Posterior cingulate gyrus (tissue), 11 donors: ENCODE measurements around the gene HRH1.
"Not testable (repeated sequence)": the region's sequence is repeated elsewhere in the genome, so short reads cannot be mapped to it uniquely, and the experiment has no call there.

Experiments
- DNase-seq, 10 donors: peaks; one replicate each; pipeline versions ENCODE4 v3.0.0 to v3.0.0-alpha.2; 2020 to 2021; ENCODE audit warnings: mixed read lengths in 3 of 10
- intact Hi-C: fragments of 100-400 bp; cut with DNase I; formaldehyde crosslinking; loops from one replicate; pipeline ENCODE4 v1.15.1; 2023

Gene HRH1

GRCh38 chr3:11201251-11202019 lies 47.1 kb downstream of the HRH1 start:
- DNase-seq: no peak
- intact Hi-C loops: no loop called here

- intact Hi-C loops: no loop called here
- DNase-seq: no peak
These were observed 49.7 kb downstream of the HRH1 start for GRCh38 chr3:11203961-11204360.

DNA sequence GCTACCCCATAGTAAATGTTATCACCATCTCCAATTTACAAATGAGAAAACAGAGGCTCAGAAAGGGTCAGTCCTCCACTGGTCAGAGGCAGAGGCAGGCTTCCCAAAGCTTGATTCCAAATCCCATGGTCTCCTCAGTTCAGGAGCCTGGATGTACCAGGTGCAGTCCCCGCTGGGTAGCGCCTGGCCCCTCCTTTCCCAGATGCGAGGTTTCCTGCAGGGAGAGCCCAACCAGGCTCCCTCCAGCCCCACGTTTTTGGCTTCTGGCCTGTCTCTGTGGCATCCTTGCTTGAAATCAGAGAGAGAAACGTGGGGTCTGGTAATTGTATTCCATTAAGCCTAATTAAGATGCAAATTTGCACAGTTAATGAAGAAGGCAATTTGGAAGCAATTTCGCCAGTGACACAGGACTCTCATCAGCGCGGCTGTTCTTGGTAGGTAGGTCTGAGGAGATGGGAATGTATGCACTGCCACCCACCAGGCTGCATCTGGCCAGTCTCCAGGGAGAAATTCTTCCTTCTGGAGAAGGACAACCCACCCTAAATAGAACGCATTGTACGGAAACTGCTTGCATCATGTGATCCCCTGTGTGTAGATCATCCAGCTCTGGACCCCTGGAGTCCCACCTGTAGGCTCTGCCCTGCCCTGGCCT lies 50.5 kb downstream of the HRH1 start:
- intact Hi-C loops: no loop called here
- peak in 6 of 10 donors; percentile 29 to 86 (median 68) for DNase-seq

DNA sequence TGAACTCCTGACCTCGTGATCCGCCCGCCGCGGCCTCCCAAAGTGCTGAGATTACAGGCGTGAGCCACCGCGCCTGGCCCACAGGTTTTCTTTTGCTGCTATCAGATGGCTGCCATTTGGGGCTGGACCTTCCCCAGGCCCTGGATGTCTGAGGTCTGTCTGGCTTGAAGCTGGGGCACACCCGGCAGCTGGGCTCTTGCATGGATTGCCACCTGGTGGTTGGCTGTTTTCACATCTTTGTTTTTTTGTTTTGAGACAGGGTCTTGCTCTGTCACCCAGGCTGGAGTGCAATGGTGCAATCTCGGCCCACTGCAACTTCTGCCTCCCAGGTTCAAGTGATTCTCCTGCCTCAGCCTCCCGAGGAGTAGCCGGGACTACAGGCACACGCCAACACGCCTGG lies 51.6 kb downstream of the HRH1 start:
- DNase-seq, intact Hi-C loops: not testable (repeated sequence)

DNA sequence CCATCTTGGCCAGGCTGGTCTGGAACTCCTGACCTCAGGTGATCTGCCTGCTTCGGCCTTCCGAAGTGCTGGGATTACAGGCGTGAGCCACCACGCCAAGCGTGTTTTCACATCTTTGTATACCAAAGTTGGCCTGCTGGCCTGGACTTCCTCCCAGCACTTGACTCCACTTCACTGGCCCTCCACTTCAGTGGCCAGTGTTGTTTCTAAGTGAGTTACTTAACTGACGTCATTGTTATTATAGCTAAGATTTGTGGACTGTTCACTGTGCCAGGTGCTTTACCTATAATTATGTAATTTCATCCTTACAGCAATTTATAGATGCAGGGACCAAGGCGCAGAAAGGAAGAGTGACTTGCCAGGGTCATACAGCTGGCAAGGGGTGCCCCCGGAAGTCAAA lies 52.0 kb downstream of the HRH1 start:
- DNase-seq: no peak
- intact Hi-C loops: no loop called here

DNA sequence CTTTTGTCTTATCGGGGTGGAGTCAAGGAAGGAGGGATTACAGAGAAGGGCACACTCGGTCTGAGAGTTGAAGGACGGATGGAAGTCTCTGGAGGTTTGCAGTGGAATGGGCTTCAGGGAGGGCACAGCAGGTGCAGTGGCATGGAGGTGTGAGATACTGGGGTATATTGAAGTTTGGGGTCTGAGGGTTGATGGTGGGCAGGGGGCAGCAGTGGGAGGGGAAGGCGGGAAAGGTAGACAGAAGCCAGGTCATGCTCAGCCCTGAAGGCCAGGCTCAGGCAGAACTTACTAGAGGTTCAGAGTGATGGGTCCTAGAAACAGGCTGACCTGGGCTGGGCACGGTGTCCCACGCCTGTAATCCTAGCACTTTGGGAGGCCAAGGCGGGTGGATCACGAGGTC lies 52.7 kb downstream of the HRH1 start:
- intact Hi-C loops: no loop called here
- DNase-seq: no peak

DNA sequence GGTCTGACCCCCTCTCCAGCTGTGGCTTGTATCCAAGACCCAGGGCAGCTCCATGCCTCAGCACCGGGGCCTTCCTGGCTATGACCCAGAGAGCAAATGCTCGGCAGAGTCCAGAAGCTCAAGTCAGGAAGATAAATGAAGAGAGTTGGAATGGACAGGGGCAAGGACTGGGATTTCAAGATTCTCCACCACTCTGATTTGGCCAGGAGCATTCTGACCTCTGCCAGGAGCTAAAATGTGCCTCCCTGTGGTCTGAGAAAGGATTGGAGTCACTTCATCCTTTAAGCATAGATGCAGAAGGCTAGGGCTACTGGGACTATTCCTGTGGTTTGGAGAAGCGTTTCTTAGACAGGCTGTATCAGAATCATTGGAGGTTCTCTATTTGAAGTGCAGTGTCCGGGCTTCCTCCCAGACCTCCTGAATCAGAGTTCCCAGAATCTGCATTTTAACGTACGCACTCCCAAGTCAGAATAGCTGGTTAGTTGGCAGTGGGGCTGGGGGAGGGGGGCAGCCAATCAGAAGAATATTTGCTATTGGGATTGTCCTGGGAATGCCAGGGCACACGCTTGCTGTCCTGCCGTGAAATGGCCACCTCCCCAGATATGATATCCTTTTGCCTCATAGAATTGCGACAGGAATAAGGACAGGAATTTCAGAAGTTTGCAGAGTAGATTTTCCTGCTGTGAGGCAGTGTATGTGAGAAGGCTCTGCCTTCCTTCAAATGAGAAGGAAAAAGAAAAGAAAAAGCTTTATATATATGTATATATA lies 57.4 kb downstream of the HRH1 start:
- intact Hi-C loops: no loop called here
- DNase-seq: no peak

GRCh38 chr3:11212299-11212608 lies 58.0 kb downstream of the HRH1 start:
- DNase-seq: no peak
- intact Hi-C loops: no loop called here

- intact Hi-C loops: no loop called here
- DNase-seq: no peak
These were observed 58.5 kb downstream of the HRH1 start for GRCh38 chr3:11212784-11213183.

DNA sequence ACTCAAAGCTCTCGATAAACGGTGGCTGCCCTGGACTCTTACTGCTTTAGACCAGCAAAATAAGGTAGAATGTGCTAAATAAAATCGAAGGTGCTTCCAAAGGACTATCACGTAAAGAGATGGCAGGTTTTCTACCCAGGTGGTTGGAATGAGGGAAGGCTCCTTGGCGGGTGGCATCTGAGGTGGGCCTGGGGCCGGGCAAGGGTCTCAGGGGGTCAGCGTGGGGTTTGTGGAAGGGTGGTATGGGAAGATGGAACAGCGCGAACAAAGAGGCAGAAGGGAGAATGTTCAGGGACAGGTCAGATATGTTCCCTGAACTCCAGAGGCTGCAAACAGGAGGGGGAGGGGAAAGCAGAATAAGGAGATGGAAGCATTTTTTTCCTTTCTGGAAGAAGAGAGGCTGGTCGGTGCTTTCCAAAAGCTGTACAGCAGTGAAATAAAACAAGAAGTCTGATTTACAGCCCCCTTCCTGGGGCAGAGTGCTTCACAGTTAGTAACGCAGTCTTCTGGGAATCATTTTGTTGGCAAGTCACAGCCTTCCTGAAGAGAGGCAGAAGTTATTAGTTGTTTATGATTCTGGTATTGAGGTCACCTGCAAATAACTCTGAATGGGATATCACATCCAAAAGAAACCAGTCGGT lies 59.6 kb downstream of the HRH1 start:
- intact Hi-C loops: no loop called here
- no peak for DNase-seq

DNA sequence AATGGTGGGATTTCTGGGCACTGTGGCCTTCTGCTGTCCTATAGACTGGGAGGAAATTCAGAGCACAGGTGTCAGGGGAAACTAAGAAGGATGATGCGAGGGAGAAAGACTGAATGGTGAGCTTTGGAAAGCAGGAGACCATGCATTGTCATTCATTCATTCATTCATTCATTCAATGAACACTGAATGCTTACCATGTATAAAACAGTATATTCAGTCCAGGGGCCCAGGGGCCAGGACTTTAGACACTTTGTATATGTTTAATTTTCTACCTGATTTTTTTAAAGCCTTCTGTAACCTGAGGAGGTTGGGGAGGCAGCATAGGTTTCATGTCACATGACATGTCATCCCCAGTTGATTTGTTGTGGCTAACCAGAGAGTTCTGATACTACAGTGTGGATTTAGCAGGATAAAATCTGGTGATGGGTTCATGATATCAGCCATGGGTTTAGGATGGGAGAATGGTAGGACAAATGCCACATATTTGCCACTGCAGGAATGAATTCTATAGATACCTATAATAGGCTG lies 60.2 kb downstream of the HRH1 start:
- intact Hi-C loops: no loop called here
- DNase-seq: no peak

- intact Hi-C loops, DNase-seq: not testable (repeated sequence)
These were observed 63.1 kb downstream of the HRH1 start for GRCh38 chr3:11217370-11217769.

- no peak for DNase-seq
- intact Hi-C loops: no loop called here
These were observed 65.9 kb downstream of the HRH1 start for GRCh38 chr3:11220230-11220629.

GRCh38 chr3:11221818-11222415 lies 67.6 kb downstream of the HRH1 start:
- DNase-seq: no peak
- intact Hi-C loops: no loop called here

DNA sequence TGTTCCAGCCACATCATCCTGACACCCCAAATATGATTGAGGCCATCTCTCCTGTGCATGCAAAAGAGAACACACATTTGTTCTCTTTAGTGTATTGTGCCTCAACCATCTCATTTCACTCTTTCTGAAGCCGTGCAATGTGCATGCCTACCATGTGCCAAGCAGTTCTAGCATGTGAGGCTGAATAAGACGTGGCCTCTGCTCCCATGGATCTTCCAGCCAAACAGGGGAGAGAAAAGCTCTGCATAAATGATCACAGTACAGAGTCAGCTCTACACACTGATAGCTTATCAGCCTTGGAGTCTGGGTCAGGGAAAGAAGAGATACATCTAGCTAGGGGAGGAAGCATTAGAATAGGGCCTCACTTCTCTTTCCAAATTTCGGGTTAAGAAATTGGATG lies 69.7 kb downstream of the HRH1 start:
- intact Hi-C loops: no loop called here
- DNase-seq: no peak

- no peak for DNase-seq
- intact Hi-C loops: no loop called here
These were observed 70.6 kb downstream of the HRH1 start for GRCh38 chr3:11224870-11225229.

GRCh38 chr3:11226042-11226370 lies 71.7 kb downstream of the HRH1 start:
- intact Hi-C loops: no loop called here
- DNase-seq: no peak

- intact Hi-C loops: no loop called here
- DNase-seq: no peak
These were observed 73.7 kb downstream of the HRH1 start for GRCh38 chr3:11228041-11228440.

DNA sequence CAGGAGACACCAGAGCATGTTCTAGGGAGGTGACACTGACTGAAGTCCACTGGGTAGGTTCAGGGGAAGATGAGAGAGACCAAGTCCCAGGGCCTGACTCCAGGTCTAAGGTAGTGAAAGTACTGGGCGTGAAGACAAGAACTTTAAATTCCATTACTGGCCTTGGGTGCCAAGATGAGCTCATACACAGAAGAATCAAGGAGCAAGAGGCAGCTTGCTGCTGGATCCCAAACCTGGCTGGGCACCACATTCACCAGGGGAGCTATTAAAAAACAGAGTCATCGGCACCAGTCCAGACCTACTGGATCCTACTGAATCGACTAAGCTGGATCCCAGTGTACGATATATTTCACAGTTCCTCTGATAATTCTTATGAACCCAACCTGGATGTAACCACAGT lies 75.8 kb downstream of the HRH1 start:
- intact Hi-C loops: no loop called here

DNA sequence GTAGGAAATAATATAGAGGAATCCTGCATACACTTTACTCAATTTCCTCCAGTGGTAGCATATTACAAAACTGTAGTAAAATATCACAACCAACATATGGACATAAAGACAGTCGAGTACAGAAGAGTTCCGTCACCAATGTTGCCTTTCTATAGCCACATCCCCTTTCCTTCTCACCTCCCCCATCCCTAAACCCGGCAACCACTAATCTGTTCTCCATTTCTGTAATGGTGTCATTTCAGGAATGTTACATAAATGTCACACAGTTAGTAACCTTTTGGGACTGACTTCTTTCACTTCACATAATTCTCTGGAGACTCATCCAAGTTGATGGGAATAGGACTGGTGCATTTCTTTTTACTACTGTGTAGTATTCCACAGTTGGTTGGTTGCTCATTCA lies 76.5 kb downstream of the HRH1 start:
- intact Hi-C loops: no loop called here
- DNase-seq: no peak

More for the DNA sequence above, 75.8 kb downstream of the HRH1 start:
- no peak for DNase-seq

DNA sequence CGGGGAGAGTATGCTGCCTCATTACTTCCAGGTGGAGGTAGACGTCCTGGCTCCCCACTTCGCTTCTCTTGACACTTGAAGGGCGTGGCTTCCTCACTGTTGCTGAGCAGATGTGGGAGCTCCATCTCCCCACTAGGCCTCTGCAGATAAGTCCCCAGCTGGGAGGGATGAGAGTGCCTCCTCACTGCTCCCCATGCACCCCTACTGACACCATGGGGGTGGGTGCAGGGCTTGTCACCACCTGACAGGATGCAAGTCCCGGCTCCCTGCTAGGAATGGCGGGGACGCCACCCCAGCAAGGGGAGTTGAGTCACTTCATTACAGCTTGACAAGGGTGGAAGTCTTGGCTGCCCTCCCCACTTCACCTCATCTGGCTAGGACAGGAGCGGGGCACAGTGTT lies 81.1 kb downstream of the HRH1 start:
- intact Hi-C loops: no loop called here
- no peak for DNase-seq
